IPS-NIHi7 (cell line): ENCODE results near the gene TBCD.

ENCODE experiments used
- DNase-seq: peaks from one replicate; pipeline ENCODE4 v3.0.0; 2012; ENCODE audit warnings: mixed read lengths; ENCODE audit errors: extremely low spot score

TBCD gene

GRCh38 chr17:82923366-82924113, 171.7 kb downstream of the TBCD start:
- no peak for DNase-seq

- no peak for DNase-seq
Observed at GRCh38 chr17:82924214-82924613, 172.3 kb downstream of the TBCD start.

DNA sequence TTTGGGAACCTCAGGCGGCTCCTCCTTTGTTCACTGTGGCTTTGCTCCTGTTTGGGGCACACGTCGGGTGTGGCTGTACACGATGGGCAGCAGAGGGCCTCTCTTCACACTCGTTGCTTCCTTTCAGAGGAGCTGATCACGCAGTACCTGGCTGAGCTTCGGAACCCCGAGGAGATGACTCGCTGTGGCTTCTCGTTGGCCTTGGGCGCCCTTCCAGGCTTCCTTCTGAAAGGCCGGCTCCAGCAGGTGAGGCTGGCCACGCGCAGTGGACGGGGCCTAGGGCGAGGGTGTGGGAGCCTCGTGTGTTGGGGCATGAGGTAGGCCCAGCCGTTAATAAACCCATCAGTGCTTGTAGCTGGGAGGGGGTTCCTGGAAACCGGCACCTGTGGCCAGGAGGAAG, 172.9 kb downstream of the TBCD start:
- DNase-seq: no peak

DNA sequence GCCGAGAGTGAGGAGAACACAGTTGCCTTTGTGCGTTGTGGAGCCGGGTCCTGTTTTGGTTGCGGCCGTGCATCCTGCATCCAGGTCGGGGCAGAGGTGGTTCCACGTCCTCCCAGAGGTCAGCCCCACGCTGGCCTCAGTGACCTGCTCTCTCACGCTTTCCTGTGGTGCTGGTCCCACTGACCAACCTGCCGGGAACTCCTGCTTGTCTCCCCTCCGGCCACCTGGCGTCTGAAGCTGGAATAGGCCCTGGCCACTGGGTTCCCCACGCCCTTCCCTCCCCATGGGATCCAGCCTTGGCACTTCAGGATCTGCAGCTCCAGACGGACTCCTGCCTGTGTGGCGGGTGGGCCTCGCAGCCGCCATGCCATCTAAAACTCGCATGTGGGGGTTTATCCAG, 173.5 kb downstream of the TBCD start:
- no peak for DNase-seq

- DNase-seq: no peak
Observed at GRCh38 chr17:82926081-82926480, 174.2 kb downstream of the TBCD start.

DNA sequence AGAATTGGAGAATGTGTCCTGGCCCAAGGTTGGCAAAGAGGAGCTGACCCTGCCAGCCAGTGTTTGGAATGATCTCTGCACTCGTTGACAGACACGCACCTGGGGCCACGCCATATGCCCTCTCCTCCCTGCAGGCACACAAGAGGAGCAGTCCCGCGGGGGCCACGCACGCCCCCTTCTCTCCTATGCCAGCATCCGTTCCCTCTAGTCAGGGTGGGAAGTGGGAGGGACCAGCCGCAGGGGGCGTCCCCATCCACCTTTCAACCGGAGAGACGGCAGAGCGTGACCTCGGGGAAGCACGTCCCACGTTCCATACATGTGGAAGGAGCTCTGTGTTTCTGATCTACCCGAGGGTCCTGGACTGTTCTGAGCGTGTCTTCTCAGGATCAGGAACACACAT, 174.9 kb downstream of the TBCD start:
- no peak for DNase-seq

DNA sequence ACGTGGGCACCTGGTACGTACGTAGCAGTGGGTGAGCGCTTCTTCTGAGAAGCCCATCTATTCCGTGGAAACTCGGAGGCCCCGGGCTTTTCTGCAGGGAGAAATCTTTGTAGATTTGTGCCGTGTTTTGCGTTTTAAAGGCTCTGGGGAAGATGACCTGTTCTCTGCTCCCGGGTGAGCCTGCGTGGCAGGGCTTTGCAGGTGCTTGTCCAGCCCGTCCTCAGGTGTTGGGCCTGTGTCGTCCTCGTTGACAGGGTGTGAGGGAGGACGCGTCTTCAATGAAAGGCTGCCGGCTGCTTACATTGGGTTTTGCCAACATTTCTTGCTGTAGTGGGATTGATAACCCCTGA, 175.4 kb downstream of the TBCD start:
- no peak for DNase-seq

- no peak for DNase-seq
Observed at GRCh38 chr17:82927661-82928601, 176.1 kb downstream of the TBCD start.

- DNase-seq: no peak
Observed at GRCh38 chr17:82929011-82929622, 177.3 kb downstream of the TBCD start.

- no peak for DNase-seq
Observed at GRCh38 chr17:82929676-82930042, 177.8 kb downstream of the TBCD start.

- DNase-seq: no peak
Observed at GRCh38 chr17:82930043-82930923, 178.4 kb downstream of the TBCD start.

GRCh38 chr17:82930924-82931698, 179.2 kb downstream of the TBCD start:
- no peak for DNase-seq

DNA sequence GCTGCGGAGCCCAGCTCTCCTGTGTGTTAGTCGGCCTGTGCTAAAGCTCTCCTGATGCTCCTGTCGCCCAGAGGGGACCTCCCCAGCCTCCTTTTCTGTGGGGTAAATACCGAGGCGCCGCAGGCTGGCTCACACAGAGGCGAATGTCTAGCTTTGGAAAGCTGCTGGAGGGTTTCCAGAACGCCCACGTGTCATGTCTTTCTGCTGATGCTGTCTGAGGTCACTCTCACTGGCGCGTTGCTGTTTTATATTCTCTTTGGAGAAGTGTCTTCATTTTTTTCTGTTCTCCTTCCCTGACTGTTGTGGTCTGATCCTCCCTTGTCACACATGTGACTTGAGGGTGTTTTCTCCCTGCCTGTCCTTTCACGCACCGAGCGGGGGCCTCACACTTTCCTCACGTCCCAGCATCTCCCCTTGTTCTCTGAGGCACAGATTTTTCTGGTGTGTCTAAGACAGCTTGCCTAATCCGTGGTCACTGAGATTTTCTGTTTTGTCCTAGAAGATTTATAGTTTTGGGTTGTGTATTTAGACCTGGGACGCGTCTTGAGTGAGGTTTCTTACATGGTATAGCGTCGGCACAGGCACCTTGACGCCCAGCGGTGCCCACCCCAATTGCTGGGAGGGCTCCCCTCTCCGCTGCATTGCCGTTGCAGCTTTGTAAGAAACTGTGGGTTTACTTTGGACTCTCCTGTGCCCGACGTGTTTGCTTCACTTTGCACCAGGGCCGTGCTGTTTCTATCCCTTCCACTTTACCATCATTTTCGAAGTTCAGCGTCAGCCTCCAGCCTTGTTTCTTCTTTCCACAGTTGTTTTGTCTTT, 180.0 kb downstream of the TBCD start:
- DNase-seq: no peak

DNA sequence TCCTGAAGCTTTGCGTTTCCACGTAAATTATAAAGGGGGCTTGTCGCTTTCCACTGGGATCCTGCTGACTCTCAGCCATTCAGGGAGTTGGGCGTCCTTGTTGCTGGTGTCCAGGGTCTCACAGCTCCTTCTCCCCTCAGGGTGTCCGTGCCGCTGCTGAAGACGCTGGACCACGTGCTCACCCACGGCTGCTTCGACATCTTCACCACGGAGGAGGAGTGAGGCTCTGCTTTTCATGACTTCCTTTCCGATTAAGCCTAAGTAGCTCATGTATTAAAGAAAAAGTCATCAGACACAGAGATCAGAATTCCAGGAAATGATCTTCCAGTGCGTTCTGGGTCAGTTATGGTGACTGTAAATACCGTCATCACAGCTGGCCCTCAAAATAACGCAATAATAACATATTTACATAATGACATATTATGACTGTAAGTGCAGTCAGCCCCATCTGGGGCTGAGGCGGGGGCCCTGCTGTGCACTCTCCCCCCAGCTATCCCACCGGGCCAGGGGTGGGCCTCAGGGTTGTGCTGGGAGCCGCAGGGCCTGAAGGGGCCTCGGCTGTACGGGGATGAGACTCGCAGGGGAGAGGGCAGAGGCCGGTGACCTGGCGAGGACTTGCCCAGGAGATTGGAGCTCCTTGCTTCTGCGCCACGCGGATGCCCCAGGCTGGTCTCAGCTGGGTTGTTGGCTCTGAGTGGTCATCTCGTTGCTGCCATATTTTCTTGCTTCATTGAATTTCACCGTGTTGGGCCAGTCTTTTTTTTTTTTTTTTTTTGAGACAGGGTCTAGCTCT, 180.8 kb downstream of the TBCD start:
- DNase-seq: no peak

- DNase-seq: no peak
Observed at GRCh38 chr17:82933911-82934310, 182.0 kb downstream of the TBCD start.

- no peak for DNase-seq
Observed at GRCh38 chr17:82935966-82936767, 184.3 kb downstream of the TBCD start.

DNA sequence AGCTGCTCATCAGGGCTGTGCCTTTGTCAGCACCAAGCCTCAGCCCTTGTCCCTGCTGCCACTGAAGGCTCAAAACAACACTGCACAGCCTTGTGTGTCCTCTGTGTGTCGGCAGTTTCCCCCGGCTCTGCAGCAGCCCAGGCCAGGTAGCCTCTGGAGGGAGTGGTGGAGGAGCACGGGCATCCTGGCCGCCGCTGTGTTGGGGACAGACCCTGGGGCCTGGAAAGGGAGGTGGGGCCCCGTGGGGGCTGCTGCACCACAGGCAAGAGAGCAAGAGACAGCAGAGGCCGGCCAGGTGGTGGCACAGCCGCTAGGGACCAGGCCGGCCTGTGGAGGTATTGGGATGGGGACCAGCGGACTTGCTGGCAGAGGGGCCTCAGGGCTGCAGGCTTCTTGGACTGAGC, 184.9 kb downstream of the TBCD start:
- no peak for DNase-seq
